Ovary (tissue), 9 donors: Measurements from ENCODE around the gene PAX9. TPM values are rescaled to one million over a fixed set of nuclear protein-coding genes. Genes with fewer than 3 reads are reported as not detected.

Experiments
- DNase-seq, 5 donors: peaks; one replicate each; pipeline ENCODE4 v3.0.0-alpha.2; 2019 to 2020
- H3K27ac ChIP-seq, 2 donors: fragments of 200-600 bp; one replicate each; pipeline versions ENCODE4 v1.5.1 to v1.8.0; 2019 to 2022
- H3K27me3 ChIP-seq: fragments of 200-600 bp; one replicate; pipeline ENCODE4 v1.8.0; 2022
- H3K36me3 ChIP-seq: fragments of 200-600 bp; sonication (generic); one replicate; pipeline ENCODE4 v1.5.1; 2019
- H3K4me1 ChIP-seq: one replicate; pipeline ENCODE4 v1.8.1; 2013; ENCODE audit warnings: mild to moderate bottlenecking, moderate library complexity; ENCODE audit not compliant: insufficient read depth
- H3K4me3 ChIP-seq: fragments of 200-600 bp; sonication (generic); one replicate; pipeline ENCODE4 v1.5.1; 2017
- H3K9me3 ChIP-seq, 2 donors: fragments of 200-600 bp in 1 of 2; sonication (generic) in 1 of 2; one replicate each; pipeline versions ENCODE4 v1.5.1 to v1.8.1; 2013 to 2019; ENCODE audit warnings: mild to moderate bottlenecking in 1 of 2, moderate library complexity in 1 of 2
- CTCF ChIP-seq, 3 donors: fragments of 450-650 bp in 2 of 3; fragments of 200-600 bp in 1 of 3; IDR thresholded peaks; one replicate each; pipeline versions ENCODE4 v1.5.1 to v1.8.0; 2016 to 2022; ENCODE audit warnings: antibody characterized with exemption in 3 of 3, mild to moderate bottlenecking in 1 of 3
- EP300 ChIP-seq: sonication (generic); formaldehyde crosslinking; IDR thresholded peaks from one replicate; pipeline ENCODE4 v1.6.1; 2017; ENCODE audit warnings: antibody characterized with exemption
- POLR2A ChIP-seq: fragments of 450-650 bp; IDR thresholded peaks from one replicate; pipeline ENCODE4 v1.6.1; 2017; ENCODE audit warnings: antibody characterized with exemption, mild to moderate bottlenecking, moderate library complexity
- WGBS, 3 donors: extraction: QIAGEN DNeasy Blood & Tissue Kit in 1 of 3; methylation state at CpG; one replicate each; pipeline versions ENCODE4 v1.1.5 to v1.1.7; 2013 to 2017; 5-methylcytosine and 5-hydroxymethylcytosine counted together
- intact Hi-C, 4 donors: fragments of 100-400 bp; cut with DNase I; formaldehyde crosslinking; loops; one replicate each; pipeline versions ENCODE4 v1.11.0 to v1.15.1; 2022 to 2023
- polyA plus RNA-seq, 2 donors: library from polyadenylated mRNA; stranded (reverse); fragments of 200-250 nt in 1 of 2; fragments of 350-450 nt in 1 of 2; fragmentation: Illumina TruSeq in 1 of 2; extraction: RNeasy Lipid Tissue Mini Kit (QIAGEN cat#74804) in 1 of 2; gene quantifications; one replicate each; pipeline ENCODE4 v1.2.3, GENCODE V29; 2013 to 2014
- total RNA-seq, 7 donors: library from RNA; depleted of rRNA in 2 of 7; stranded (reverse); fragments of >200 nt in 2 of 7; fragmentation: NEBNext Ultra II Directional in 3 of 7; extraction: Animal tissue kit (Norgen Biotek cat#: 25700) in 3 of 7; gene quantifications; one replicate each; pipeline versions ENCODE4 v1.1.0 to v1.2.4, GENCODE V29; 2016 to 2023
- donor health status: DM: no; HTN: no; CAD: no; lungs with moderate emphysema.
- donor health status: DM: no; HTN: no; CAD: no.
- donor health status: Bipolar disorder and iron deficiency.
- donor health status: DM: yes; HTN: yes; CAD: no.
- donor health status: DM: no; HTN: no; CAD: no.
- donor health status: DM: yes; HTN: yes; CAD: no.

The PAX9 gene
- total and polyA plus RNA-seq, 9 donors: 0.03 to 0.04 TPM; not detected in 7

GRCh38 chr14:36619853-36620252 is 41.8 kb upstream of the PAX9 start:
- intact Hi-C loops: no loop called here
- DNase-seq: no peak
- H3K4me1 ChIP-seq: no peaks in the 10 kb centered on the region
- 77 to 92% (median 80%) methylated on average over 2 of the region's 2 CpGs for WGBS, 3 donors
- no peaks in the 10 kb centered on the region for H3K9me3 ChIP-seq
- no peaks in the 10 kb centered on the region for H3K36me3 ChIP-seq
- TF ChIP-seq CTCF (IDR thresholded peaks at IDR 0.05): no peak
- TF ChIP-seq EP300: no peak
- no peak for TF ChIP-seq POLR2A
- H3K27ac ChIP-seq: no peak overlapping the region
- H3K4me3 ChIP-seq: no peak overlapping the region
- no peaks in the 10 kb centered on the region for H3K27me3 ChIP-seq

- WGBS, 3 donors: 67 to 80% (median 72%) methylated on average over 1 of the region's 1 CpG
- no peak for DNase-seq
- intact Hi-C loops: no loop called here
- H3K4me1 ChIP-seq: no peaks in the 10 kb centered on the region
- no peak overlapping the region for H3K27ac ChIP-seq
- no peaks in the 10 kb centered on the region for H3K36me3 ChIP-seq
- no peak for TF ChIP-seq POLR2A
- no peak for TF ChIP-seq EP300
- no peak for TF ChIP-seq CTCF (IDR thresholded peaks at IDR 0.05)
- no peak overlapping the region for H3K4me3 ChIP-seq
- no peaks in the 10 kb centered on the region for H3K9me3 ChIP-seq
- H3K27me3 ChIP-seq: no peaks in the 10 kb centered on the region
Observed at GRCh38 chr14:36625014-36625413, 36.6 kb upstream of the PAX9 start.

GRCh38 chr14:36625436-36625835 is 36.2 kb upstream of the PAX9 start:
- H3K36me3 ChIP-seq: no peaks in the 10 kb centered on the region
- H3K9me3 ChIP-seq: no peaks in the 10 kb centered on the region
- H3K4me1 ChIP-seq: no peaks in the 10 kb centered on the region
- intact Hi-C loops: no loop called here
- no peak overlapping the region for H3K4me3 ChIP-seq
- no peak for DNase-seq
- H3K27ac ChIP-seq: no peak overlapping the region
- no peak for TF ChIP-seq EP300
- no peak for TF ChIP-seq POLR2A
- no peak for TF ChIP-seq CTCF (IDR thresholded peaks at IDR 0.05)
- 66 to 79% (median 74%) methylated on average over 4 of the region's 4 CpGs for WGBS, 3 donors
- H3K27me3 ChIP-seq: no peaks in the 10 kb centered on the region

GRCh38 chr14:36626151-36626550 is 35.5 kb upstream of the PAX9 start:
- TF ChIP-seq EP300: no peak
- TF ChIP-seq CTCF (IDR thresholded peaks at IDR 0.05): no peak
- no peak for TF ChIP-seq POLR2A
- DNase-seq: no peak
- Histone ChIP-seq H3K4me3 (no peak overlapping the region), H3K27me3 (no peaks in the 10 kb centered on the region), H3K36me3 (no peaks in the 10 kb centered on the region), H3K4me1 (no peaks in the 10 kb centered on the region), H3K9me3 (no peaks in the 10 kb centered on the region), H3K27ac (no peak overlapping the region)
- 70 to 74% (median 71%) methylated on average over 4 of the region's 4 CpGs for WGBS, 3 donors
- intact Hi-C loops: no loop called here

- H3K27me3 ChIP-seq: no peaks in the 10 kb centered on the region
- no peak overlapping the region for H3K4me3 ChIP-seq
- H3K4me1 ChIP-seq: no peaks in the 10 kb centered on the region
- WGBS, 3 donors: 65 to 70% (median 66%) methylated on average over 3 of the region's 3 CpGs
- TF ChIP-seq CTCF (IDR thresholded peaks at IDR 0.05): no peak
- TF ChIP-seq EP300: no peak
- TF ChIP-seq POLR2A: no peak
- no peaks in the 10 kb centered on the region for H3K9me3 ChIP-seq
- no peak for DNase-seq
- no peak overlapping the region for H3K27ac ChIP-seq
- no peaks in the 10 kb centered on the region for H3K36me3 ChIP-seq
- intact Hi-C loops: no loop called here
Observed at GRCh38 chr14:36627981-36628380, 33.7 kb upstream of the PAX9 start.
